Adipose tissue (tissue), 3 donors: ENCODE data around the gene PTPN5. TPM values are rescaled to one million over a fixed set of nuclear protein-coding genes. Genes with fewer than 3 reads are reported as not detected.

Source experiments
- H3K27ac ChIP-seq: one replicate; pipeline ENCODE4 v1.5.1; 2013; ENCODE audit warnings: low read depth, low read length
- WGBS, 3 donors: extraction: QIAGEN DNeasy Blood & Tissue Kit; methylation state at CpG; one replicate each; pipeline ENCODE4 v1.1.7; 2013; 5-methylcytosine and 5-hydroxymethylcytosine counted together
- polyA plus RNA-seq, 3 donors: library from polyadenylated mRNA; stranded (reverse); fragments of 200-250 nt; gene quantifications; one replicate each; pipeline ENCODE4 v1.2.3, GENCODE V29; 2013
- donor health status: healthy with polysubstance abuse.
- donor health status: Bipolar disorder and iron deficiency.
- donor health status: healthy.

Gene PTPN5
- polyA plus RNA-seq, 3 donors: 0.16 to 1.8 (median 0.74) TPM

DNA sequence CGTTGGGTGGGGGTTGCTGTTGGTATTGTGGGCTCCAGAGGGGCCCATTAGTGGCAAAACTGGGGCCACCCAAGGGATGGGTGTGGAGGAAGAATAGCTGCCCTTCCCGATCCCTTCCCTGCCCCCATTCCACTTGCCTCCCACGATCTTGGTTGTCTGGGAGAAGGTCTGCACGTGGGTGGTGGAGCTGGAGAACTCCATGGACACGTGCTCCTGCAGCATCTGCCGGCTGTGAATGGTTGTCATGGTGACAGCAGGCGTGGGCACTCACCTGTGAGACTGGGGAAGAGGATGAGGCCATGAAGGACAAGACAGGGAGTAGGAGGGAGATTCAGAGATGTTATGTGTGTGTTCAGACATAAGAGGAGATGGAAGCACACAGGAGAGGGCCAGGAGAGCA is 67.6 kb downstream of the PTPN5 start:
- 44 to 61% (median 56%) methylated on average over 7 of the region's 7 CpGs for WGBS, 3 donors
- no peak overlapping the region for H3K27ac ChIP-seq

DNA sequence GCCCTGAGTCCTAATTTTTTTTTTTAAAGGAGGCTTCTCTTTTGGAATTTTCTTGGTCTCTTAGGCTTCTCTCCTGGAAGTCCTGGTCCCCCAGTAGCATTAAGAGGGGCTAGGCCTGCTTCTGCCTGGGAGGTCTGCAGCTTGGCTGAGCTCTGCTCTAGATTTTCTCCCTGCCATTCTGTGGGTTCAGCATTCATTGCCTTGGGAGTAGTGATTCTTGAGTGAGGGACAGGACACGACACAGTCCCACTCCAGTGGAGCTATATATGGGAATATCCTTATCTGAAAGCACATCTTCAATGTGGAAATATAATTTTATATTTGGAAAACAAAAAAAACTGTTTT is 69.3 kb downstream of the PTPN5 start:
- WGBS, 3 donors: 78 to 92% (median 83%) methylated on average over 1 of the region's 1 CpG
- no peak overlapping the region for H3K27ac ChIP-seq

DNA sequence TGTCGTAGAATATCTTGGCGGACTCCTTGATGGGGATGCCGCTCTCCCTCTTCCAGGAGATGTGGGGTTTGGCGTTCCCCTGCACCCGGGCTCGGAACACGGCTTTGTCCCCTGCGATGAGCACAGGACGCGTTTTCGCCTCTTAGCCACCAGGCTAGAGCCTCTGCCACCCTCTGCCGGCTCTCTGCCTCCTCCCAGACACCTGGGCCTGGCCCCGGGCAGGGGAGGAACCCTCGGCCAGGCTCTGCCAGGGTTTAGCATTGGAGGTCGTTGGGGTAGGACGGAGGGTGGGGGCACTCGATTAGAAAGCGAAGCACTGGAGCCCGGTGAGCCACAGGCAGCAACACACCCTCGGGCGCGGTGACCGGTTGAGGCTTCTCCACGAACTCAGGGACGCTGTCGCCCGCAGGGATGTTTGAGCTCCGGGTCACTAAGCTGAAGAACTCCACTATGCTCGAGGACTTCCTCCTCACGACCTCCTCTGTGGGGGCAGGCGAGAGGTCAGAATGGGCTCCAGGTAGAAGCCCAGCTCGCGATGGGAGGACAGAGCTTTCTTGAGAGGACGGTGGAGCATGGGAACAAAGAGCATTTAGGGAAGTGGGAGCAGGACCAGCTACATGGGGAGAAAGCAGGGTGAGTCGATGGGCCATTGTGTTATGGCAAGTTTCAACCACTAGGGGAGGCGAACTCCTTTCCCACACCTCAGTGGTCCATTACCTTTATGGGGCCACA is 69.9 kb downstream of the PTPN5 start:
- no peak overlapping the region for H3K27ac ChIP-seq
- WGBS, 3 donors: 2 to 3% (median 2%) methylated on average over 36 of the region's 36 CpGs

DNA sequence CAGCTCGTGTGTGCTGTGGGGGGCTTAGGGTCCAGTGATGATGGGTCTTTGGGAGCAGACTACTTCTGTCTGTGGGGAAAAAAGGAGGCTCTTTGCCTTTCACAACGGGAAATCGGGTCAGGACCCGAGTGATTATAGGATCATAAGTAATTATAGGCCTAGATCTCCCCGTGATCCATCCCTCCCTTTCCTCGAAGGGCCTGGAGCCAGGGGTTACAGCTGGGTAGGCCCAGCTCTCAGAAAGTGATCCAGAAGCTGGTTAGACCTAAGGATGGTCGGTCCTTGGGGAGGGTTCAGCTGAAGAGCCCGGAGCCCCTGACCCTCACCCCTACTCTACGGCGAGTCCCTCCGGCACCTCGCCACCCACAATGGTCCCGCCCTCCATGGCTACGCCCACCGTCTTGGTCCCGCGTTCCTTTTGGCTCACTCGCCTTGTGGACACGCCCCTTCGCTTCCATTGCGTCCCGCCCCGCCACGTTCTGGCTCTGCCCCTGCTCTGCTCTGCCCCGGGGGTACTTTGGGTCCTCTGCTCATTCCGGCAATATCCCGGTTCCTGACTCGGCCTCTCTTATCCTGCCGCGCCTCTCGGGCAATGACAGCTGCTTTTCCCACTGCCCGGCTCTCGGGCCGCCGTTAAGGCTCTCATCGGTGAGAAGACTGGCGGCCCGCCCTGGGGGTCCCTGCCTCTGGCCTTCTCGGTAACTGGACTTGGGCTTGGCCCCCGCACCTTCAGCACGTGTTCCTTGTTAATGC is 70.6 kb downstream of the PTPN5 start:
- WGBS, 3 donors: 3 to 5% (median 4%) methylated on average over 41 of the region's 41 CpGs
- no peak overlapping the region for H3K27ac ChIP-seq

DNA sequence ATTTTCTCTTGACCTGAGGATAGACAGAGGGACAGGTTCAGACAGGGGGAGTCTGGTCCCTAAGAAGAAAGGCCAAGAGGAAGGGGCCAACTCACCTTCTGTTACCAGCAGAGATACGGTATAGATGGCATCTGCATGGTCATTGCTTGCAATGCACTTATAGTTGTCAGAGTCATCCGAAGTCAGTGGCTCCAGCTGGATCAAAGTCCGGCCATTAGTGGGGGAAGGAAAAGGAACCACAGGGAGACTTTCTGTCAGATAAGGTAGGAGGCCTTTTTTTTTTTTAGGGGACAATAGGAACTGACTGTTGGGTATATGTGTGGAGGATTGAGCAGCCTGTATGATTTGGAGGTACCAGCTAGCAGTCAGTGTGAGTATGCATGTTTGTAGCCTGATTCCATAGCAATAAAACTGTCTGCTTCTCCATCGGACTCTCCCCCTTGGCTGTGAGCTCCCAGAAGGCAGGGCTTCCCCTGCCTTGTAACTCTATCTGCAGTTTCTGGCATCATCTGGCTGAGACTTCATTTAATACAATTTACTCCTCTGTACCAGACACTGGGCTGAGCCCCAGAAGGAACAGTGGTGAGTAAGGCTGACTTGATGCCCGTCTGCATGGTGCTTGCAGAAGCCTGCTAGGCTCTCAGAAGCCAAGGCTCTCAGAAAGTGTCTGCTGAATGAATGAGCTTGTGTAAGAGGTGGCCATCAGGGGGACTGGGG is 71.3 kb downstream of the PTPN5 start:
- no peak overlapping the region for H3K27ac ChIP-seq
- WGBS, 3 donors: 84 to 86% (median 85%) methylated on average over 5 of the region's 5 CpGs

DNA sequence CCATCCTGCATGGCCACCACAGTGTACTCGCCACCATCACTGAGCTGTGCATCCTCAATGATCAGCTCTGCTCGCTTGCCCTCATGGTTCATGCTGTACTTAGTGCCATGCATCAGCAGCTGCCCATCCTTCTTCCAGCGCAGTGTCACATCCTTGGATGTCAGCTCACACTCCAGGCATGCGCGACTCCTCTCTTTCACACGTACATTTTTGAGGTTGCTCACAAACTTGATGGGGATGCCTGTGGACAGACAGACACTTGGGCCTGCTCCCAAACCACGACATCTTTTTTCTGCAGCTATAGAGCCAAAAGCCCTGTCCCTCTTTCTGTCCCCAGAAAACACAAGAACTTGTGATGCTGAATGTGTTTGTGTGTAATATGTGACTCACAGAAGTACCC is 76.1 kb downstream of the PTPN5 start:
- 79 to 85% (median 79%) methylated on average over 7 of the region's 7 CpGs for WGBS, 3 donors
- no peak overlapping the region for H3K27ac ChIP-seq

DNA sequence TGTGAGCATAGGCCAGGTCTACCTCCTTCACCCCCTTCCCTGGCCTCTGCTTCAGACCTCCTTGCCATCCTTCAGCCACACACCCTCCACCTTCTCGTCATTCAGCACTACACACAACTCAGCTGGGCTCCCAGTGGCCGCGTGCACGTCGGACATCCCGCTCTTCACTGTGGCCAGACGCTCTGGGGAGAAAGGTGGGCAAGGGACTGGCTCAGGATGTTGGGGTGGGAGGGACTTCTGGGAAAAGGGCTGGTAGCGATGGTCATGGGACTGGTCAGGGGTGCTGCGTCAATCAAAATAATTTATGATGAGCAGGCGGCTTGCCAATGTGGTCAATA is 77.2 kb downstream of the PTPN5 start:
- no peak overlapping the region for H3K27ac ChIP-seq
- WGBS, 3 donors: 82 to 88% (median 82%) methylated on average over 10 of the region's 10 CpGs

DNA sequence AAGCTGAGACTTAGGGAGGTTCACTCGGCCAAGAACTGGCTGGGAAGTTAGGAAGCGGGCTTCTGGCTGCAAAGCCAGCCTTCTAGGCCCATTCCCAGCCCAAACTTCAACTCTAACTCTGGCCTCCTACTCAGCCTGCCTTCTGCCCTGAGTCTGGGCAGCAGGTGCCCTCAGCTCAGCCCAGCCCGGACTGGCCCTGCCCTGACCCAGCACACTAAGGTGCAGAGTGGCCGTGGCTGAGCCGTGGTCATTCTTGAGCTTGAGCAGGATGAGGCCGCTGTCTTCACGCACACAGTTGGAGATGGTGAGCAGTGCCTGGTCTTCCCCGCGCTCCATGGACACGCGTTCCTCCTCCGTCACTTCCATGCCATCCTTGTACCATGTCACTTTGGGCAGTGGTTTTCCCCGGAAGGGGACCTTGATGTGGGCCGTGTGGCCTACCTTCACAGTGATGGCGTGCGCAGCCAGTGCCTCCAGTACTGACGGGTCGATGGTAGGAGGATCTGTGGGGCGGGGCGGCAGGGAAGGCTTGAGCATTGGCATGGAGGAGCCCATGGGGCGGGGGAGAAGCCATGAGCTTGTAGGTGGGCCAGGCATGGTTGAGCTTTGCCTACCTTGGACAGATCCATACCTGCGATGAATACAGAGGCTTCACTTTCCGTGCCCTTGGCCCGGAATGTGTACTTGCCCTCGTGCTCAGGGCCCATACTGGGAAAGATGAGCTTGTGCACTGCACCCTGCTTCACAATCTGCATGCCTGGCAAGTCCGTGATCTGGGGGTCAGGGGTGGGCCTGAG is 77.8 kb downstream of the PTPN5 start:
- H3K27ac ChIP-seq: no peak overlapping the region
- 92 to 94% (median 93%) methylated on average over 26 of the region's 26 CpGs for WGBS, 3 donors

DNA sequence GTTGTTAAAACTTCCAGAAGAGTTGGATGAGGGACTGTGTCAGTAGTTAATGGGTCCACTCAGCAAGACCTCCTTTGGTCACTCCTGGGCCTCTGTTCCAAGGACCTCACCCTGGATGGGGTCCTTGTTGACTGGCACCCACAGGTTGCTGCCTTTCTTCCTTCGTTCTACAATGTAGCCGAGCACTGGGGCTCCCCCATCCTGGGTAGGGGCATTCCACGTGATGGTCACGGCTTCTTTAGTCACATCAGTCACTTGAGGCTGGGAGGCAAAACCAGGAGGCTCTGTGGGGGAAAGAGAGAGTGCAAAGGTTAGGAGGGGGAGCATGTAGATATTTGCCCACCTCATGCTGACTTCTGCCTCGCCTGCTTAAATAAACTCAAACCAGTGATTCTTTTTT is 81.1 kb downstream of the PTPN5 start:
- H3K27ac ChIP-seq: no peak overlapping the region
- 78 to 88% (median 86%) methylated on average over 5 of the region's 5 CpGs for WGBS, 3 donors

DNA sequence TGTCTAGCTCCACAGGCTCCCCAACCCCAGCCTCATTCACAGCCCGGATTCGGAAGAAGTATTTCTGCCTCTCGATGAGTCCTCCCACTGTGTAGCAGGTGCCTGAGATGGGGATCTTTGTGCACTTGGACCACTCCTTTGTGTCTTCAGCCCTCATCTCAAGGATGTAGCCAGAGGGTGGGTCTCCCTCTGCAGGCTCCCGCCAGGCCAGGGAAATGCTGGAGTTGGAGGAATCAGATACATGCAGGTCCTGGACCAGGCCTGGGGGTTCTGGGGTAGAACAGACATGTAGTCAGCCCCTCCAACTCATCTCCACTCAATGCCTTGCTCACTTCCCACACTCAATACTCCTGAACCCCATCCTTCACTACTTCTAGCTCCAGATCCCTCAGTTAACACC is 82.2 kb downstream of the PTPN5 start:
- whole genome bisulfite sequencing, 3 donors: 90 to 95% (median 94%) methylated on average over 4 of the region's 4 CpGs
- no peak overlapping the region for H3K27ac ChIP-seq

DNA sequence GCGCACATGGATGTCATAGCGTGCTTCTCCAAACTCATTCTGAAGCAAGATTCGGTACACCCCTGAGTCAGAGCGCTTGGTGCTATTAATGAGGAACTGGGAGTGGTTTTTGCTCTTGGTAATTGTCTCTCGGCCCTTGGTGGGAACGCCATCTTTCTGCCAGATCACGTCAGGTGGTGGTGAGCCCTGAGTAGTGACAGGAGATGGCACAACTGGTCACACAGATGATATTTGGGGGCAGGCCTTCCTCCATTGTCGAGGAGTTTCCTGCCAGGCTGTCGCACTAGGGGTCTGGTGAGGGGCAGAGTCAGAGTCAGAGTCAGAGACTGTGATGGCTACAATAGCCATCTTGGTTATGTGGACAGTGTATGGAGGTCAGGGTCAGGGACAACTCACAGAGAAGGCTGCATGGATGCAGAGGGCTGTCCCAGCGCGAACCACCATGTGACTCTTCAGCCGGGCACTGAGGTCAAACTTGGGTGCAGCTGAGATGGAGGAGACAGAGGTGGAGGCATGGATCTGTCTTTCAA is 83.7 kb downstream of the PTPN5 start:
- H3K27ac ChIP-seq: no peak overlapping the region
- WGBS, 3 donors: 92 to 93% (median 92%) methylated on average over 12 of the region's 12 CpGs

DNA sequence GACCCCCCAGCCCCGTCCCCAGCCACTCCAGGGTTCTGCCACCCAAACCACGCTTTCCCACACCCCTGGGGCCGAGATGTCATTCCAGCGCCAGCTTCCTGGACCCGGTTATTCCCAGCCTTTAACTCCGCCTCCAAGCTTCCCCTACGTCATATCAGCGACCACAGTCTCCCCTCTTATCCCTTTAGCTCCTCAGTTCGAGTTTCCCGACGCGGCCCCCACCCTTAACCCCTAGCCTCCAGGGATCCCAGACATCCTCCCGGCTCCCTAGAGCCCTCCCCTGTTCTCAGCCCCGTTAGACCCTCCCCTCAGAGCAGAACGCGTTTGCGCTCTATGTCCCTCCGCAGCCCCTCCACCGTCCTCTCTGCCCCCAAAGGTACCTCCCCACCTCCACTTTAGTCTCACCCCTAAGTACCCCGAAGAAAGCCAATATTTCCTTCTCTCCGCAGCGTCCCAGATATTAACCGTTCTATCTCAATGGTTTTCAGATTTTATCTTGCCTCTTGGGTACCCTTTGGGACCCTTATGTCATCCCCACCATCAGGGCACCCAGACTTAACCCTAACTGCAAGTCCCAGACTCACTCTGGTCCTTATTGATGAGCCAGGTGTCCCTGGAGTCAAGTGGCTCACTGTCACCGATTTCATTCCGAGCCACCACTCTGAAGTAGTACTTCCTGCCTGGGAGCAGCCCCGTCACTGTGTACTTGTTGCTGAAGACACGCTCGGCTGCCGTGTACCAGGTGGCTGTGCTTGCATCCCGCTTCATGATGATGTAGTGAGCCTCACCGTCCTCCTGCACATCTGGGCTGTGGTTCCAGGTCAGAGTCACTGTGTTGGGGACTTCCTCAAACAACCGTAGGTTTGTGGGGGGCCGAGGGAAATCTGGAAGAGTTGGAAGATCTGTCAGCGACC is 85.0 kb downstream of the PTPN5 start:
- WGBS, 3 donors: 10 to 12% (median 10%) methylated on average over 32 to 34 of the region's 34 CpGs

DNA sequence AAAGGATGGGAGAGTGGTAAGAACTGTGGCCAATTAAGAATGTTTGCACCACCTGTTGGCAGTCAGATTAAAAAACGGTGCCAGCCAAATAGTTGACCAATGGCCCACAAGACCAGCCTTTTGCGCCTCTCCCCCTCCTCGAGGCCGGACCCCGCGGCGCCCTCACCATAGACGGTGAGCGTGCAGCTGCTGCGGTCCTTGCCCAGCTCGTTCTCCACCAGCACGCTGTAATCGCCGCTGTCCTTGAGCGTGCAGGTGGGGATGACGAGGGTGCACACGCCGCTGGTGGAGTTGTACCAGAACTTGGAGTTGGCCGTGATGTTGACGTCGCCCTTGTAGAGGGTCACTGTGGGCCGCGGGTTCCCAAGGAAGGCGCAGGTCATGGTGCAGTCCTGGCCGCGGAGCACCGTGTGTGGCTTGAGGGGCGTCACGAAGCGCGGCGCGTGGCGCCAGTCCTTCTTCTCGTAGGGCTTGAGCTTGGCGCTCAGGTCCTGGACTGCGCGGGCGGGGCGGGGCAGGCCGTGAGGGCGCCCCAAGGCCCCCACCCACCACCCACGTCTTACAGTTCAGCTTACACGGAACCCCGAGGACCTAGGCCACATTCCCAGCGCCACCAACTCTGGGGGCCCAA is 85.8 kb downstream of the PTPN5 start:
- WGBS, 3 donors: 1 to 7% (median 4%) methylated on average over 42 to 46 of the region's 46 CpGs
- no peak overlapping the region for H3K27ac ChIP-seq

More for the DNA sequence above, 85.0 kb downstream of the PTPN5 start:
- no peak overlapping the region for H3K27ac ChIP-seq

DNA sequence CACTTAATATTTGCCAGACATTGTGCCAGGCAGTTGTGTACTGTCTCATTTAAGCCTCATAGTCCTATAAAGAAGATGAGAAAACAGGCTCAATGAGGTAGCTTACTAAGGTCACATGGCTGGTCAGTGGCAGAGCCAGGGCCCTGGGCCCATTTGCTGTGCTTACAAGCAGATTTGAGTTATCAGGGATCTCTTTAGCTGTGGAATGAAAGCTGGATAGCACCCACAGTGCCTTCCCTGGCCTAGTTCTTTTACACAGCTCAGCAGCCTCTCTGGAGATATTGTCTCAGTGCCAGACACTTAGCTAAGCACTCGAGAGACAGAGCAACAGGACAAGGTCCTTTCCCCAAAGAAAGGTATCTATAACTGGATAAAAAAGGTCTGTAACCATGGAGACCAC is 86.9 kb downstream of the PTPN5 start:
- H3K27ac ChIP-seq: no peak overlapping the region
- WGBS, 3 donors: 43 to 85% (median 63%) methylated on average over 1 of the region's 1 CpG

DNA sequence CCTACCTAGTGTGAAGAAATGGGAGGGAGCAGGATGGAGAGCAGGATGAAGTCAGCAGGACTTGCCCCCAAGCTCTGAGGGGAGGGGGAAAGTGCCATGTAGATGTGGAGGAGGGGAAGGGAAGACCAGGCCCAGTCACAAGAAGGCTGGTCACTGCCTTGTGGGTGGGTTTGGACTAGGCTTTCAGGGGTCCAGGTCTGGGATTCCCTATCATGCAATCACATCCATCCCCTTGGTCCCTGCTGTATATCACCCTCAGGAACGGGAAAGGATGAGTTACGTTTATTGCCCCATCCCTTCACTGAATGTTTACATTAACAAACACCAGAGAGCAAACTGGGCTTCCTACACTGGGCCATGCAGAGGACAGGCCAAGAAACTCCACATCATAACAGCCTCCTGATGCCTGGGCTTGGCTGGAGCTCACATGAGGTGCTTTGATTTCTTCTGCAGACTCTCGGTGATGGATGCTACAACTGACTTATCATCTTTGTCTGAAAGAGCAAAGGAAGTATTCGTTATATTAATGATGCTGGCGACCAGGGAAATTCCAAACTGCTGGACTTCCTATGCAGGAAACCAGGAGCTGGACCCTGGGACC is 87.5 kb downstream of the PTPN5 start:
- H3K27ac ChIP-seq: no peak overlapping the region
- 84 to 91% (median 86%) methylated on average over 5 of the region's 5 CpGs for WGBS, 3 donors

DNA sequence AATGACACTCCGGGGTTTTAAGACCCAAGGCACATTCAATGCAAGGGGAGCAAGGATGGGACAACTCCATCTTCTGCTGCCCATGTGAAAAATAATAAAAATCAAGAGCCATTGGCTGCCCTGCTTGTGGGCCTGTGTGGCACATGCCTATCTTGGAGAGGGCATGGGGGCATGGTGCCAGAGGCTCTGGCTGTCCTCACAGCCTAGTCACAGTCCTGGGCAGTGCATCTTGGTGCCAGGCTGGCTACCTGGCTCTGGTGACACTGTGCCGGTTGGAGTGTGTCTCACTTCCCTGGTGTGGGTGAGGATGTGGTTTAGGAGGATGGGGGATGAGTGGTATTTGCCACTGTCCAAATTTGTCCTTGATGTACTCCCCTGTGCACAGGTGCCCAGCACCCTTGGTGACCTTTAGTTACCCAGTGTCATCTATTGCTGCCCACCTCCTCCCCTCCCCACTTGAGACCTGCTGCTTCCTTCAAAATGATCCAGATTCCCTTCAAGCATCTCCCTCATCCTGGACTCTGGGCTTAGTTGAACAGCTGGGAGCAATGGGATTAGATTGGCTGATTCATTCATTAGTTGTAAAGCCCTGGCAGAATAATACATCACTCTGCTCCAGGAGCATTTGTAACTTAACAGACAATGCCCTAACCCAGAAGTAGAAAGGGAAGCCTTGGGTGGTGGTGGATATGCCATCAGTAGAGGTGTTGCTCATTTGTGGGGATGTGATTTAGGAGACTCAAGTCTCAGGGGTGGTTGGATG is 88.4 kb downstream of the PTPN5 start:
- H3K27ac ChIP-seq: no peak overlapping the region
- 41 to 87% (median 87%) methylated on average over 2 of the region's 2 CpGs for WGBS, 3 donors
